Measurements from ENCODE around the gene CCDC91.

CCDC91 gene

DNA sequence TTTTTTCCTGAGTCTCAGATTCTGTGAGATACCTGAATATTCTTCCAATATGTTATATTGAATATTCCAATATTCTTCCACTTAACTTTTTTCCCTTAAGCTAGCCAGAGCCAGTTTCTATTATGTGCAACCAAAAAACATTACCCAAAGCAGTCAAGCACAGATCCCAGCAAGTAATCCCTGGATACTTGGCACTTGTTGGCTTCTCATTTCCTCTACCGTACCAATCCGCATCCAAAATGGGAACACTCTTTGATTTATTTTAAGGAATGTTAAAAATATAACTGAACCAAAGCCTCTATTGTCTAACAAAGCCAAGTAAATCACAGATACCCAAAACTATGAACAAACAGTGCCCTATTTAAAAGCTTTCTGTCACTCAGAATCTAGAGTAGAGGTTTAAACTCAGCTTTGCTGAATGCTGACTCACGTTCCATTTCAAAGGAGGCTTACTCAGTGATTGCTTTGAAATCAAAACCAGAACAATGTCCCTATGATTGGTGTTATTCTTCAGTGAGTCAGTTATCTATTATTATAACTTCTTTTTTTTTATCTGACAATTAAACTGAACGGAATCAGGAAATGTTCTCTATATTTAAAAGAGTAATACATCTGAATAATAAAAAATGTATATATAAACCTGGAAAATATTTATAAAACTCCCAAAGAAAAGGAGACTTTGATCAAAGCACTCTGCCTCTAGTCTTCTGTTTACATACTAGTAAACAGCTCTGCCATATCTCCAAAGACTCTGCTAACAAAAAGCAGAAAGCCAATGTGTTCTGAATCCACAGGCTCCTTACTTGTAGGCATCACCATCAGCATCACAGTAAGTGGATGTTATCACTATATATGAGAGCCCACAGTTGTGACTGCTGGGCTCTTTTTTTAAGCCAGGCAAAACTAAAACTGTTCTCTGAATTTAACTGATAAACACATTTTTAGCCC, 360.8 kb downstream of the CCDC91 start:
- DNase-seq, result no peak

- DNase-seq, result no peak
Observed at GRCh38 chr12:28552251-28552970, 362.2 kb downstream of the CCDC91 start.

GRCh38 chr12:28555748-28556147, 365.5 kb downstream of the CCDC91 start:
- no peak for DNase-seq

DNA sequence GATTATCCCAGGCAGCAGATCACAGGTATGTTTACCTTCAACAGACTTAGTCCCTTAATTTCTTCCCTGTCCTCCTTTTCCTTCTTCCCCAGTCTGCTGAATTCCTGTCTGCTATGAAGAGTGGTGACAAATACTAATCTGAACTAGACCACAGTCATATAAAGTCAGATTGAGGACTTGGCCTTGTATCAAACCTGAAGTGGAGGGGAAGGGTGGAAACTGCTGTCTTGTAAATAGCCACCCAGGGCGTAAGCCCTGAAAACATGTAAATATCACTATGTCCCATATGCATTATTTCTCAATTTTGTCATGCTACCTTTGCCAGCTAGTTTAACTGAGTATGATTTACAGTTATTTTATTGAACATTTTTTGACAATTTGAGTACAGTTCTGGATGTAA, 368.0 kb downstream of the CCDC91 start:
- no peak for DNase-seq

- no peak for DNase-seq
Observed at GRCh38 chr12:28563286-28563685, 373.0 kb downstream of the CCDC91 start.

DNA sequence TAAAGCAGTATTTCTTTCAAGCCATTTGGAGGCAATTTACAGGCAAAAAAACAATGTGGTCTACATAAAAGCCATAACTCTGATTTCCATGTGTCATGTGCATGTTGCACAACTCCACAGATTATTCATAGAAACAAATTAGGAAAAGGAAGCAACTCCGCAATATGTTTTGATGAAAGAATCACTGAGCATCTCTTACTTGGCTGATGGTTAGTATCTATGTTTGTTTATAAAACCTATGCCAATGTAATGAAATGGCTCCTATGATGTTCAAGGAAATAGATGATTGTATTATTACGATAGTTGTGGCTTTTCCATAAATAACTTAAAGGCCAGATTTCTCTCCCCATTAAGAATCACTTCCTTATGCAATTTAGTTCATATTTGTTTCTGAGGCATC, 373.7 kb downstream of the CCDC91 start:
- DNase-seq, result no peak

- no peak for DNase-seq
Observed at GRCh38 chr12:28568118-28568517, 377.9 kb downstream of the CCDC91 start.

- DNase-seq, result no peak
Observed at GRCh38 chr12:28568704-28569103, 378.4 kb downstream of the CCDC91 start.

DNA sequence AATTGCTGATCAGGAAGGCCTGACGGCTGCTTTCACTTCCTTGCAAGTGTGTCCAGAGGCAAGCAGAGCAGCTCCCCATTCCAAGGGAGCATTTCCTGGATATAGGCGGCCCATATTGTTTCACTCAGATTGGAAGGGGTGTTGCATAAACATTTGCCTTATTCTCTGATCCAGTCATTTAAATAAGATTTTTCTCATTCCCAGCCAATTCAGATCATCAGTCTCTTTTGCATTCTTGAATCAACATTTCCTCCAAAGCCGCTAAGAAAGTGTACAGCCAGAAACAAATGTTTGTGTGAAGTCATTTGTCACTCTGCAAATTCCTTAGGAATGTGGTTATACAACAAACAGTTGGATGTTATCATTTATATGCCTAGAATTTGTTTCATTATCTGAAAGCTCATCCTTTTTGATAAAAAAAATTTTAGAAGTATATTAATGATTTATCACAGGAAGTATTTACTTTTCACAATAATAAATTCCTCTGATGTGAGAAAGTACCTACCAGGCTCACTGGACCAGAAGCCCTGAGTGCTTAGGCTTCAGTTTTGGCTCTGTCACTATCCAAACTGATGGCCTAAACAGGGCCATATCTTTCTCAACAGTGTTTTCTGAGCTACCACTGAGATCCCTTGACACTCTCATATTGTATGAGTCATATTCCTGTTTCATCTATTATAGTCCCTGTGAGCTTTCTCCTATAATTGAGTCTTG, 379.6 kb downstream of the CCDC91 start:
- DNase-seq, result no peak

DNA sequence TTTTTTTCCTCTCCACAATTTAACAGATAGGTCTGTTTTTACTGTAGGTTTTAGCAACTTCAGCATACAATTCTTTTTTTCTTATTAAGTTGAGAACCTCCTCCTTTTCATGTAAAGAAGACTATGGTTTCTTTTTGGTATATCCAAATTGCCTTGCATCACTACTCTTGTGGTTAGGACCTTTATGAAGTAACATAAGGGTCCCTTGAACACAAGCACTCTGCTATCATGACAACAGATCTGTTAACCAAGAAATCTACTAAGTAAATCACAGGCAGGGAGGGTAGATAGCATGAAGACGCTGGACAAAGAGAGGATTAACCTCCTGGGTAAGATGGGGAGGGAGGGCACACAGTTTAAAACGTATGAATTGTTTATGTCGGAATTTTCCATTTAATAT, 380.6 kb downstream of the CCDC91 start:
- no peak for DNase-seq

DNA sequence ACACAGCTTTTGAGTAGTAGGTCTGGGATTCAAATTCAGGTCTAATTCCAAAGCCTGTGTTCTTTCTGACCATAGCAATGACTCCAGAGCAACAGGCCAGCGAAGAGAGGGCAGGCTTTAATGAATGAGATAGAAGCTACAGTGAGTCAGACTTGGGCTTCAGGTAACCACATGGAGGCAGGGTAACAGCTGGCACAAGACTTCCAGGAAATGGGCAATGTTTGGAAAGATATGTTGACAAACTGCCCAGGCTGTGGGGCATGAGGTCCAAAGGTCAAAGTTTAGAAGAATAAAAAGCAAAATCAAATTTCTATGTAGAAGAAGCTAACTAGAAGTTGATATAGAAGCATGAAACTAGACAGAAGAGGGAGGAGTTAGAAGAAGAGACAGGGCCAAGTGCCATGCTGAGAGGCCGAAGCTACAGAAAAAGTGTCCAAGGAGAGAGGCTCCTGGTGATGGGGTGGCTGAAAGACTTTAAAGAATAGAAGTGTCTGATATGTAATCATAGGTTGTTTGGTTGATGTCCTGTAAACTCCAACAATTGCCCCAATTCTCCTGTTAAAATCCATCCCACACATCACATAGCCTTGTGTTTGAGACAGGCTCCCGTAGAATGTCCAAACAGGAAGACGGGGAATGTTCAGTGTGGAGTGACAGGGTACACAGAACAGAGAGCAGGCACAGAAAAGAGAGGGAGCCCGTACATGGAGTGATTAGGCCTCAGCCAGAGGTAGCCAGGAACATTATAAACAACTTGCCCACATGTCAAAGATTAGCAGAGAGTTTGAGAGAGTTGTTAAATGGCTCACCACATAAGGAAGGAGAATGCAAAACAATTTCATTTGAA, 384.7 kb downstream of the CCDC91 start:
- DNase-seq, result no peak

- DNase-seq, result no peak
Observed at GRCh38 chr12:28575593-28576205, 385.4 kb downstream of the CCDC91 start.

DNA sequence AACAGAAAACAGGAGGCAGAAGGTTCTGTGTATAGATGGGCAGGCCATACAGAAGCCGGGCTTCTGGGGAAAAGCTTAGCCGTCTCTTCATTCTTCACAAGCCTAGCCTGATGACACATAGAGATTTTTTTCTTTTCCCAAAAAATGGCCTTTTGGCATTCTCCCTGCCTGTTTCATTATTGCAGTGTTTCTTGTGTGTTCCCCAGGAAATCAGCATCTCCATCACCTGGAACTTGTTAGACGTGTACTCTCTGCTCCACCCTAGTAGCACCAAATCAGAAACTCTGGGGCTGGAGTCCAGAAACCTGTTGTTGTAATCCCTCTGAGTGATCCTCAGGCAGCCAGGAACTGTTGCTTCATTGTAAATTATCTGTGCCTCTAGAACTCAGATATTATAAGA, 388.1 kb downstream of the CCDC91 start:
- no peak for DNase-seq

GRCh38 chr12:28578833-28579252, 388.6 kb downstream of the CCDC91 start:
- no peak for DNase-seq

DNA sequence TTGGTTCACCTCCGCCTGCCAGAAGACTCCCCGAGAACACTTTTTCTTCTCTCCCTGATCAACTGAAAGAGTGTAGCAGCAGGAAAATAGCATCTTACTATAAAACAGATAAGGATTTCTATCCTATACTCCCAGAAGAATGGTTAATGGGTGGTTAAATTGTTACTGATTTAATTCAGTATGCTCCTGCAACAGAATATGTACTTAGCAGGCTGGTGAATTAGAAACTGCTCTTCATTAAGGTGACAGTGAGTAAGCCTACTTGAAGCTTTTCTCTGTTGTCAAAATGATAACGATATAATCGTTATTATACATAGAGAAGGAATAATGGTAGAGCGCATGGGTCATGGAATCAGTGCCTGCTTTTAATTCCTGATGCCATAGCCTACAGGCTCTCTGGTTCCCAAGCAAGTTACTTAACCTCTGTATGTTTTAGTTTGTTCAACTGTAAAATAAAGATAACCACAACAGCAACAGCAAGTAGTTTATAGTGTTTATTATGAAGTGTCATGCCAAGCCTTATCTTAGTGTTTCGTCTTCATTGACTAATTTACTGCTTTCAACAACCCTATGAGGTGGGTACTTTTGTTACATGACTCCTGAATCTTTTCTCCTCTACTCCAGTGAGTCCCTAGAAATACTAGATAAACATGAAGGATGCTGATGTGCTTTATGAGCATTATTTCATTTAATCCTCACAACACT, 392.6 kb downstream of the CCDC91 start:
- no peak for DNase-seq

DNA sequence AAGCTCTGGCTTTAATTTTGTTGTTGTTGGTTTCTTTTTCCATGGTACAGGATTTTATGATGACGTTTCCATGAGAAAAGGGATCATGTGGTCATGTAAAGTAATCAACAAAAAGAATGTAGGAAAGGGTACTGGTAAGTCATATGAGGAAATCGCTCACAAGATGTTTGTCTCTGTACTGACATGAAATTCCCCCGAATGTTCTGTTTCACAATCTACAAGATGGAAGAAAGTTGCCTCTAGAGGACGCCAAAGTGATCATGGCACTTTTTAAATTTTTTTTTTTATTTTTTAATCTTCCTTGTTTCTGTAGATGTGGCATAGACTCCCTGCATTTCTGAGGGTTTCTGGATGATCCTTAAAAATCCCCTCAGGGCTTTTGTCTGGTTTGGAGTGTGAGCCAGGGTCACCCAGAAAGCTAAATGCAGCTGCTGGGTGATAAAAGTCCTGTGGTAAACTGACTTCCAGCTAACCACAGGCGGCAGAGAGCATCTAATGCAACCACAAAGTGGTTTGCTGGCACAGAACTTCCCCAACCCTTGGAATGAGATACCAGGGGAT, 393.5 kb downstream of the CCDC91 start:
- no peak for DNase-seq

DNA sequence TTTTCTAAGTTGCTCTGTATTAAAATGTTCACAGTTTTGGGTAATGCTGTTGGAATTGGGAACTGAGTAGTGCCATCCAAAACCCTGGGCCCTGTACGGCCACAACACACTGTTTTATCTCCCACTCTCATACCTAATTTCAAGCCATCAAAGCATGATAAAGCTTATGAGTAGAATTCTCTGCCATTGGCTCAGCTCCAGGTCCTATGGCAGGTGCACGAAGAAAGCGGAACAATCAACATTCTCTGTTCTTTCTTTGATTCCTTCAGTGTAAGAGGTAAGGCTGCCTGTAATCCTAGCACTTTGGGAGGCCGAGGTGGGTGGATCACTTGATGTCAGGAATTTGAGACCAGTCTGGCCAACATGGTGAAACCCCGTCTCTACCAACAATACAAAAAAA, 394.9 kb downstream of the CCDC91 start:
- DNase-seq, result no peak

- DNase-seq, result no peak
Observed at GRCh38 chr12:28586481-28586880, 396.2 kb downstream of the CCDC91 start.

DNA sequence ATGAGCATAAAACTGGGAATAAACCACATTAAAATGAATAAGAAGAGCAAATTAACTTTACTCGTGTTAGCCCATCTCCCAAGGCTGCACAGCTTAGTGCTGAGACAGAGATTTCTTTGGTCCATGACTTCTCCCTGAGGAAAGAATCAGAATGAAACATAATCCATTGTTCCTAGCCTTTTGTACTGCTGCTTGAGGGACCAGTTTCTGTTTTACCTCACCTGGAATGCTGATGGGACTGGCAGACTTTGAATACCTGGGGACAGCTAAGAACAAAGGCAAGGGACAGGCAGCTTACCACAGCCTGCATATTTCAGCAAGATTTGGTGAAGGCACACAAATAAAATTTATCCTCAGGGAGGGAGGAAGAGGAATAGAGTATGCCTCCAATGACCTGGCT, 401.6 kb downstream of the CCDC91 start:
- DNase-seq, result no peak

Data from SHP77 (cell line).